ENCODE data around the gene MLLT6.

GRCh38 chr17:38766341-38766740 is 61.3 kb downstream of the MLLT6 start:
- TF ChIP-seq, protein P1, sequence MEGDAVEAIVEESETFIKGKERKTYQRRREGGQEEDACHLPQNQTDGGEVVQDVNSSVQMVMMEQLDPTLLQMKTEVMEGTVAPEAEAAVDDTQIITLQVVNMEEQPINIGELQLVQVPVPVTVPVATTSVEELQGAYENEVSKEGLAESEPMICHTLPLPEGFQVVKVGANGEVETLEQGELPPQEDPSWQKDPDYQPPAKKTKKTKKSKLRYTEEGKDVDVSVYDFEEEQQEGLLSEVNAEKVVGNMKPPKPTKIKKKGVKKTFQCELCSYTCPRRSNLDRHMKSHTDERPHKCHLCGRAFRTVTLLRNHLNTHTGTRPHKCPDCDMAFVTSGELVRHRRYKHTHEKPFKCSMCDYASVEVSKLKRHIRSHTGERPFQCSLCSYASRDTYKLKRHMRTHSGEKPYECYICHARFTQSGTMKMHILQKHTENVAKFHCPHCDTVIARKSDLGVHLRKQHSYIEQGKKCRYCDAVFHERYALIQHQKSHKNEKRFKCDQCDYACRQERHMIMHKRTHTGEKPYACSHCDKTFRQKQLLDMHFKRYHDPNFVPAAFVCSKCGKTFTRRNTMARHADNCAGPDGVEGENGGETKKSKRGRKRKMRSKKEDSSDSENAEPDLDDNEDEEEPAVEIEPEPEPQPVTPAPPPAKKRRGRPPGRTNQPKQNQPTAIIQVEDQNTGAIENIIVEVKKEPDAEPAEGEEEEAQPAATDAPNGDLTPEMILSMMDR (IDR thresholded peaks at IDR 0.05), result no peak
- TF ChIP-seq POLR2A (IDR thresholded peaks at IDR 0.05), result no peak

Data from right lobe of liver (tissue), 4 donors.